Measurements from ENCODE around the gene ZNF710. TPM values are rescaled to one million over a fixed set of nuclear protein-coding genes. Genes with fewer than 3 reads are reported as not detected.
A peak's percentile ranks its signal among the peaks of the same experiment; 100 is the strongest.
"Not testable (repeated sequence)": the region's sequence is repeated elsewhere in the genome, so short reads cannot be mapped to it uniquely, and the experiment has no call there.

The ZNF710 gene, protein sequence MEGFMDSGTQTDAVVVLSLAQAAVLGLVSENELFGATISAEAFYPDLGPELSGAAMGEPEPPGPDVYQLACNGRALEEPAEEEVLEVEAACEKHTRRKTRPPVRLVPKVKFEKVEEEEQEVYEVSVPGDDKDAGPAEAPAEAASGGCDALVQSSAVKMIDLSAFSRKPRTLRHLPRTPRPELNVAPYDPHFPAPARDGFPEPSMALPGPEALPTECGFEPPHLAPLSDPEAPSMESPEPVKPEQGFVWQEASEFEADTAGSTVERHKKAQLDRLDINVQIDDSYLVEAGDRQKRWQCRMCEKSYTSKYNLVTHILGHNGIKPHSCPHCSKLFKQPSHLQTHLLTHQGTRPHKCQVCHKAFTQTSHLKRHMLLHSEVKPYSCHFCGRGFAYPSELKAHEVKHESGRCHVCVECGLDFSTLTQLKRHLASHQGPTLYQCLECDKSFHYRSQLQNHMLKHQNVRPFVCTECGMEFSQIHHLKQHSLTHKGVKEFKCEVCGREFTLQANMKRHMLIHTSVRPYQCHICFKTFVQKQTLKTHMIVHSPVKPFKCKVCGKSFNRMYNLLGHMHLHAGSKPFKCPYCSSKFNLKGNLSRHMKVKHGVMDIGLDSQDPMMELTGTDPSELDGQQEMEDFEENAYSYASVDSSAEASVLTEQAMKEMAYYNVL
- total RNA-seq: 10 to 100 TPM; 13.2 to 28.1 TPM

DNA sequence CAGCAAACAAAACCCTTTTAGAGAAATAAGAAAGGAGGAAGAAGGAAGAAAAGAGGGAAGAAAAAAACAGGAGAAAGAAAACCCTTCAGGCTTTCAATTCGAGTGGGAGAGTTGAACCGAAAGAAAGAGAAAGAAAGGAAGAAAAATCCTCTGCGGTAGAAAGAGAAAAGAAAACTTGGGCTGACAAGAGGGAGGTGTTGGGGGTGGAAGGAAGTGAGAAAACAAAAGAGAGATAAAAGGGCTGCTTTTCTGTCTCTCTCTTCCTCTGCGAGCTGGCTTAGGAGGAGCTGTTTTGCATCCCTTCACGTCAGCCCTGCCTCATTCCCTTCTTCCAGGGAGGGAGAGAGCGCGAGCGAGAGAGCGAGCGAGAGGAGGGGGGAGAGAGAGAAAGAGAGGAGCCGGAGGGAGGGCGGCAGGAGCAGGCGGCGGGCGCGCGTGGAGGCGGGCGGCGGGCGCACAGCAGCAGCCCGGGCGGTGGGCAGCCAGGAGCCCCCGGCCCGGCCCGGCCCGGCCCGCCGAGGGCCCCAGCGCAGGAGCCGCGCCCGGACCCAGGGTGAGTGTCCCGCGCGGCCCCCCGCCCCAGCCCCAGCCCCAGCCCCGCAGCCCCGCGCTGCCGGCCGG, at the start of gene ZNF710:
TSS of gene ZNF710 (plus strand) at position 263 of the 621 bp plus-strand sequence. CDS start 65,814 bp downstream, outside the sequence.
- peak within 1 kb of the TSS; percentile 94 to 98 for H3K27ac Mint-ChIP-seq
- H3K9me3 Mint-ChIP-seq: no peaks in the 10 kb centered on the region
- peaks cover 0 to 12% of the 10 kb centered on the region in 2 donors for H3K36me3 Mint-ChIP-seq
- DNase-seq (ENCODE audit: low spot score in 2 of 2) (peak in 1 of 2 donors; percentile 59), ATAC-seq (peak; percentile 41 to 46)

DNA sequence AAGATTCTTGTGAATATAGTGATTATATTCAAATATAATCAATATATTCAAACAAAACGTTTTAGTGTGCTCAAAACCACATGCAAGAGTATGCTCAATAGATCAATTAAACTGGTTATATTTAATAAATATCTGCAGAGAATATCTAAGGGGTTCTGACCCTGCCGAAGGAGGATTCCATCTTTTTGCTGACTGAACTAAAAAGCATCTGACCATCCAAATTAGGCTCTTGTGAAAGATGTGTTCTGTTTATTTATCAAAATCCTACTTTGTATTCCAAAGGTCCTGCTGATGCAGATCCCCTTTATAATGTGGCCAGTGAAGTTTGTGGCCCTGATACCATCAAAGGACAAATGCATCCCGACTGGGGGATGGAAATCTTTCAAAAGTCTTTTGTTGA, 46.6 kb upstream of the ZNF710 start:
- H3K9me3 Mint-ChIP-seq: peaks cover 0 to 5% of the 10 kb centered on the region in 2 donors
- DNase-seq (ENCODE audit: low spot score in 2 of 2) (no peak), ATAC-seq (no peak)
- no peaks in the 10 kb centered on the region for H3K36me3 Mint-ChIP-seq
- H3K27ac Mint-ChIP-seq: no peak overlapping the region

DNA sequence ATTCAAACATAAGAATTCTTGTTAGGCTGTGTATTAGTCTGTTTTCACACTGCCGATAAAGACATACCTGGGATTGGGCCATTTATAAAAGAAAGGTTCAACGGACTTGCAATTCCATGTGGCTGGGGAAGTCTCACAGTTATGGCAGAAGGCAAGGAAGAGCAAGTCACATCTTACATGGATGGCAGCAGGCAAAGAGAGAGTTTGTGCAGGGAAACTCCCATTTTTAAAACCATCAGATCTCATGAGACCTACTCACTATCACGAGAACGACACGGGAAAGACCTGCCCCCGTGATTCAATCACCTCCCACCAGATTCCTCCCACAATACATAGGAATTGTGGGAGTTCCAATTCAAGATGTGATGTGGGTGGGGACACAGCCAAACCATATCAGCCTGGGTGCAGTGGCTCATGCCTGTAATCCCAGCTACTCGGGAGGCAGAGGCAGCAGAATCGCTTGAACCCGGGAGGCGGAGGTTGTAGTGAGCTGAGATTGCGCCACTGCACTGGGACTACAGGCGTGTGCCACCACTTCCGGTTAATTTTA, 45.6 kb upstream of the ZNF710 start:
- not testable (repeated sequence) for DNase-seq (ENCODE audit: low spot score in 2 of 2); H3K36me3 Mint-ChIP-seq; H3K27ac Mint-ChIP-seq; ATAC-seq; H3K9me3 Mint-ChIP-seq

GRCh38 chr15:89958107-89958805, 42.9 kb upstream of the ZNF710 start:
- Mint-ChIP-seq H3K9me3 (peaks cover 0 to 5% of the 10 kb centered on the region in 2 donors), H3K27ac (peak overlapping the region in 1 of 2 donors; percentile 29), H3K36me3 (no peaks in the 10 kb centered on the region)
- ATAC-seq (no peak), DNase-seq (ENCODE audit: low spot score in 2 of 2) (no peak)

DNA sequence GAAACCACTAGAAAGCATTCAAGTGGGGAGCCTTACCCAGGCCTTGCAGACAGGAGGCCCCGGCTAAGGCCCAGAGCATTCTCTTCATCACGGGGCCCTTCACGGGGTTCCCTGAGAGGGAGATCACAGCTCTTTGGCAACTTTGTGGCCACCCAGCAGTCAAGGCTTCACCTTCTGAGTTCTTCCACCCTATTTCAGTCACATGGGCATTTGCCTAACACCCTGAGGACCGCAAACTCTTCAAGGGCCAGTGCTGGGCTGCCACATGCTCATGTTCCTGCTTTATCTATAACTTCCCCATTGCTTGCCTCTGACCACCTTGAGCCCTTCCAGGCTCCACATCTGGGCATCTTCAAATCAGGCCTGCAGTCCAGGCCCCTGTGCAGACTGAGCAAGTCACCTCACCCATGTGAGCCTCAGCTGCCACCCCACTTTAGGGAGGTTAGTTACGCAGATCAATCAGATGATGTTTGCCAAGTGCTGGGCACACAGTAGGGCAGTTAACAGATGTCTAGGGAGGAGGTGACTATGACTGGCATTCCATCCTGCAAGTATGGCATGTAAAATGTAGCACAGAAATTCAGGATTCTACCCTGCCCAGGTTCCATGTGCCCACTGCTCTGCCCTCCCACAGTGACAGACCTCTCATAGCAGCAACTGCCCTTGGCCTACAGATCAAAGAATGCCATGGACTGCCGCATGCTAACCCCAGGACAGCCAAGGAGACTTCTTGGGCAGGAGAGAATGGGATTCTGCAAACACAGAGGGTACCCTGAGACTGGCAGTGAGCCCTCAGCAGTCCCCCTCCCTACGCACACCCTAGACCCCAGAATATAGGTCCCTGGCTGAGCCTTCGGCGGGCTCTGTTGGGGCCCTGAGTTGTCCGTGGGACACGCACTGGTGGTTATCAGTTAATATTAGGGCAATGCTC, 37.6 kb upstream of the ZNF710 start:
- Mint-ChIP-seq H3K9me3 (no peaks in the 10 kb centered on the region), H3K27ac (no peak overlapping the region), H3K36me3 (no peaks in the 10 kb centered on the region)
- ATAC-seq (no peak), DNase-seq (ENCODE audit: low spot score in 2 of 2) (no peak)

DNA sequence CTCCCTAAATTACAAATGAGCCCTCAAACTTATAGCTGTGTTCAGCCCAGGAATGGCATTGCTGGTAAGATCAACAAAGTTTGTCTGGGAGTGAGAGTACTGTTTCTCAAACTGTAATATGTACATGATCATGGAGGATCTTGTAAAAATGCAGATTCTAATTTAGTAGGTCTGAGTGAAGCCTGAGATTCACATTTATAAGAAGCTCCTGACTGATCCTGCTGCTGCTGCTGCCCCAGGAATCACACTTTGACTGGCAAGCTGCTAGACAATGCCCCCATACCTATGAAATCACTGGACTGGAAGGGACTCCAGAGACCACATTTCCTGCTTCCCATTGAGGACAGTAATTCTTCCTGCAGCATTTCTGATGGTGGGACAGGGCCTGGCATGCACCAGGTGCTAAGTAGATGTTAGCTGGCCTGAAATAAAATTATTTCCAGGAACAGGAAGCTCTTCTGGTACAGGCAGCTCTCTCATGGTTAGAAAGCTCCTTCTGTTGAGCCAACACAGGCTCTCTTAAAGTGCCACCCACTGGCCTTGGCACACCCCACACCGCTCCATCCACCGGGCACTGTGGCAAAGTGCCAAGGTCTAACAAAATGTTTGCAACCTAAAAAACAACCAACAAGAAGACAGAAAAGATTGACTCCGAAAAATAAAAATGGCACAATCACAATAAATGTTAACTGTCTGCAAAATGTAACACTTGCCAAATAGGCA, 36.7 kb upstream of the ZNF710 start:
- H3K36me3 Mint-ChIP-seq: no peaks in the 10 kb centered on the region
- no peak for DNase-seq (ENCODE audit: low spot score in 2 of 2)
- no peaks in the 10 kb centered on the region for H3K9me3 Mint-ChIP-seq
- no peak for ATAC-seq
- no peak overlapping the region for H3K27ac Mint-ChIP-seq

GRCh38 chr15:89967881-89968280, 33.2 kb upstream of the ZNF710 start:
- ATAC-seq (no peak), DNase-seq (ENCODE audit: low spot score in 2 of 2) (no peak)
- H3K9me3 Mint-ChIP-seq: no peaks in the 10 kb centered on the region
- no peak overlapping the region for H3K27ac Mint-ChIP-seq
- no peaks in the 10 kb centered on the region for H3K36me3 Mint-ChIP-seq

DNA sequence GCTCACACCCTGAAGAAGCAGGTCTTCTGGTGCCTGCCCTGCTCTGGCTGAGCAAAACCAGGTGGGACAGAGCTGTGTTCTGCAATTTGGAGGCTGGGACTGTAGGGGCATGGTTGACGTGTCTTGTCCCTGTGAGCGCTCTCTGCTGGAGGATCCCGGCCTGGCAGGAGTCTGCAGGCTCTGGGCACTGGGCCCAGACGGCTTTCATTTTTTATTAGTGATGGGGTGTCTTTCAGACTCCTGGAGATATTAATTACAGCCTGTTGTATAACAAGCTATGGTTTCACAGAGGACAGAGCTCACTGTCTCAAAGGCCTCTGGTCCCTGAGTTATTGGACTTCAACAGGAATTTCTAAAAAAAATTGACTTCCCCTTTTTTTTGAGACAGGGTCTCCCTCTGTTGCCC, 29.5 kb upstream of the ZNF710 start:
- H3K9me3 Mint-ChIP-seq: no peaks in the 10 kb centered on the region
- peak in 1 of 2 donors; percentile 63 for DNase-seq (ENCODE audit: low spot score in 2 of 2)
- ATAC-seq: peak; percentile 70 to 97
- H3K36me3 Mint-ChIP-seq: no peaks in the 10 kb centered on the region
- H3K27ac Mint-ChIP-seq: no peak overlapping the region

GRCh38 chr15:89972085-89972484, 29.0 kb upstream of the ZNF710 start:
- no peaks in the 10 kb centered on the region for H3K9me3 Mint-ChIP-seq
- no peak overlapping the region for H3K27ac Mint-ChIP-seq
- no peaks in the 10 kb centered on the region for H3K36me3 Mint-ChIP-seq
- DNase-seq (ENCODE audit: low spot score in 2 of 2): no peak
- no peak for ATAC-seq

DNA sequence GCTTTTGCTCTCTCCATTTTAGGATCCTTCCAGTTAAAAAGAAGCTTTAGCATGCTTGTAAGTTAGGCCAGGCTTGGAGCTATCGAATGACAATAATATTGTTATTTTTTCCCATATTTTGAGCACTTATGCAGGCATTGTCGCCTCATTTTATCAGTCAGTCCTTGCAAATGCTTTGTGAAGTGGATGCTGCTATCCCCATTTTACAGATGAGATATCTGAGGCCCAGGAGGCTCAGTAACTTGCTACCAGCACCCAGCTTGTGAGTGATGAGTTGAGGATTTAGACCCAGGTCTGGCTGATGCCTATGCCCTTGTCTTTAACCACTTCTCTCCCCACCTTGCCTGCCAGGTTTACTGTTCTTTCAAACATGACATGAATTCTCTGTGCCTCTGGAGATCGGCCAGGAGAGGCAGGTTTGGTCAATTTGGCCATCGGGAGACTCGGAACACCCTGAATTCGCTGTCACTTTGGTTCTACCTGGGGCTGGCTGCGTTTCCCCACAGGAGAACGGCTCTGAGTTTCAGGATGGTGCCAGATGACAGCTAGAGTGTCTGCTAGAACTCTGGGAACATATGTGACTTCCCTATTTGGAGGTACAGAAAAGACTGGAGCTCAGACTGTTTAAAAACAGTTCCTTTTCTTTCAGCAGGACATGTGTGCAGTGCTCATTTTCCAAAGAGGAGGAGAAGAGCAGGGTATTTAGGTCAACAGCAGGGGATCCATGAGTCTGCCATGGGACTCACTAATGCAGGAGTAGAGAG, 25.5 kb upstream of the ZNF710 start:
- H3K27ac Mint-ChIP-seq: peak overlapping the region in 1 of 2 donors; percentile 32

GRCh38 chr15:89976246-89976600, 24.9 kb upstream of the ZNF710 start:
- no peaks in the 10 kb centered on the region for H3K36me3 Mint-ChIP-seq
- DNase-seq (ENCODE audit: low spot score in 2 of 2) (no peak), ATAC-seq (no peak)
- H3K27ac Mint-ChIP-seq: no peak overlapping the region
- no peaks in the 10 kb centered on the region for H3K9me3 Mint-ChIP-seq

More for the DNA sequence above, 25.5 kb upstream of the ZNF710 start:
- ATAC-seq (no peak), DNase-seq (ENCODE audit: low spot score in 2 of 2) (no peak)
- Mint-ChIP-seq H3K9me3 (no peaks in the 10 kb centered on the region), H3K36me3 (no peaks in the 10 kb centered on the region)

GRCh38 chr15:89977836-89978235, 23.3 kb upstream of the ZNF710 start:
- DNase-seq (ENCODE audit: low spot score in 2 of 2); ATAC-seq; H3K36me3 Mint-ChIP-seq; H3K27ac Mint-ChIP-seq; H3K9me3 Mint-ChIP-seq: not testable (repeated sequence)

GRCh38 chr15:89978914-89979313, 22.2 kb upstream of the ZNF710 start:
- ATAC-seq (no peak), DNase-seq (ENCODE audit: low spot score in 2 of 2) (no peak)
- H3K36me3 Mint-ChIP-seq: peaks cover 0 to 6% of the 10 kb centered on the region in 2 donors
- peaks cover under 1% of the 10 kb centered on the region in 2 donors for H3K9me3 Mint-ChIP-seq
- H3K27ac Mint-ChIP-seq: no peak overlapping the region

- ATAC-seq (no peak), DNase-seq (ENCODE audit: low spot score in 2 of 2) (no peak)
- H3K27ac Mint-ChIP-seq: no peak overlapping the region
- H3K9me3 Mint-ChIP-seq: peaks cover 4 to 5% of the 10 kb centered on the region in 2 donors
- H3K36me3 Mint-ChIP-seq: peaks cover 4 to 16% of the 10 kb centered on the region in 2 donors
Measured at GRCh38 chr15:89980896-89981295, 20.2 kb upstream of the ZNF710 start.

All from activated naive CD4-positive, alpha-beta T cell treated with anti-CD3 and anti-CD28 coated beads, Interleukin-2, amount 50 U/mL, for 72 hours (primary cell).